ENCODE data around the gene B9D1. TPM values are rescaled to one million over a fixed set of nuclear protein-coding genes. Genes with fewer than 3 reads are reported as not detected.

The B9D1 gene
- total RNA-seq, 1 experiment from 2014 or later: 11.5 TPM

- Histone ChIP-seq H3K36me3 (ENCODE audit: control insufficient read depth, insufficient read depth, low read length) (peaks cover 6% of the 10 kb centered on the region), H3K27me3 (replicated peaks; ENCODE audit: control insufficient read depth, insufficient read depth, low read length) (no peaks in the 10 kb centered on the region), H3K4me3 (ENCODE audit: low read depth, low read length) (no peak overlapping the region), H3K4me1 (no peaks in the 10 kb centered on the region), H3K9me3 (no peaks in the 10 kb centered on the region)
- intact Hi-C loops (cut with micrococcal nuclease; ENCODE audit: unreplicated experiment): no loop called here
- Mint-ChIP-seq H3K4me3 (ENCODE audit: unreplicated experiment) (no peak overlapping the region), H3K27ac (ENCODE audit: unreplicated experiment) (no peak overlapping the region), H3K9me3 (ENCODE audit: unreplicated experiment) (no peaks in the 10 kb centered on the region), H3K36me3 (ENCODE audit: insufficient read depth, unreplicated experiment) (peaks cover 42% of the 10 kb centered on the region), H3K4me1 (ENCODE audit: low read depth, unreplicated experiment) (peaks cover 5% of the 10 kb centered on the region), H3K27me3 (ENCODE audit: insufficient read depth, unreplicated experiment) (no peaks in the 10 kb centered on the region)
- no peak for TF ChIP-seq CTCF (IDR thresholded peaks at IDR 0.05; ENCODE audit: insufficient read depth in 1 of 2, low read depth in 1 of 2, low read length in 1 of 2, severe bottlenecking in 1 of 2, unreplicated experiment in 1 of 2)
- ChIA-PET POLR2A (interaction anchor here (0.6 kb wide), 1 partner anchor 1793 kb away, joined by 5 read pairs; no protein-coding TSS in a partner anchor), CTCF (no interaction called here)
- BruUV-seq (replicated peaks): no TSS peak
- no peak for DNase-seq
These were observed 50.1 kb downstream of the B9D1 start for GRCh38 chr17:19312406-19312805.

- BruUV-seq (replicated peaks): no TSS peak
- no peak for TF ChIP-seq CTCF (IDR thresholded peaks at IDR 0.05; ENCODE audit: insufficient read depth in 1 of 2, low read depth in 1 of 2, low read length in 1 of 2, severe bottlenecking in 1 of 2, unreplicated experiment in 1 of 2)
- DNase-seq: no peak
- intact Hi-C loops (cut with micrococcal nuclease; ENCODE audit: unreplicated experiment): no loop called here
- Histone ChIP-seq H3K36me3 (ENCODE audit: control insufficient read depth, insufficient read depth, low read length) (peaks cover 5% of the 10 kb centered on the region), H3K9me3 (no peaks in the 10 kb centered on the region), H3K4me3 (ENCODE audit: low read depth, low read length) (no peak overlapping the region), H3K27me3 (replicated peaks; ENCODE audit: control insufficient read depth, insufficient read depth, low read length) (no peaks in the 10 kb centered on the region), H3K4me1 (peaks cover under 1% of the 10 kb centered on the region; the same call in 1 of the 2 replicates)
- no peaks in the 10 kb centered on the region for H3K27me3 Mint-ChIP-seq (ENCODE audit: insufficient read depth, unreplicated experiment)
- H3K27ac Mint-ChIP-seq (ENCODE audit: unreplicated experiment): no peak overlapping the region
- no peaks in the 10 kb centered on the region for H3K9me3 Mint-ChIP-seq (ENCODE audit: unreplicated experiment)
- no peak overlapping the region for H3K4me3 Mint-ChIP-seq (ENCODE audit: unreplicated experiment)
- H3K36me3 Mint-ChIP-seq (ENCODE audit: insufficient read depth, unreplicated experiment): peaks cover 35% of the 10 kb centered on the region
- ChIA-PET POLR2A (interaction anchor here (0.6 kb wide), 1 partner anchor 1792 kb away, joined by 5 read pairs; no protein-coding TSS in a partner anchor), CTCF (no interaction called here)
- peaks cover 5% of the 10 kb centered on the region for H3K4me1 Mint-ChIP-seq (ENCODE audit: low read depth, unreplicated experiment)
These were observed 50.9 kb downstream of the B9D1 start for GRCh38 chr17:19311421-19312215.

- Mint-ChIP-seq H3K36me3 (ENCODE audit: insufficient read depth, unreplicated experiment) (peaks cover 34% of the 10 kb centered on the region), H3K27me3 (ENCODE audit: insufficient read depth, unreplicated experiment) (no peaks in the 10 kb centered on the region), H3K27ac (ENCODE audit: unreplicated experiment) (no peak overlapping the region), H3K4me3 (ENCODE audit: unreplicated experiment) (no peak overlapping the region), H3K4me1 (ENCODE audit: low read depth, unreplicated experiment) (peaks cover 5% of the 10 kb centered on the region), H3K9me3 (ENCODE audit: unreplicated experiment) (no peaks in the 10 kb centered on the region)
- peaks cover 4% of the 10 kb centered on the region; the same call in 1 of the 2 replicates for H3K4me1 ChIP-seq
- CTCF ChIA-PET: no interaction called here
- no TSS peak for BruUV-seq (replicated peaks)
- H3K27me3 ChIP-seq (replicated peaks; ENCODE audit: control insufficient read depth, insufficient read depth, low read length): no peaks in the 10 kb centered on the region
- no peak overlapping the region for H3K4me3 ChIP-seq (ENCODE audit: low read depth, low read length)
- intact Hi-C loops (cut with micrococcal nuclease; ENCODE audit: unreplicated experiment): no loop called here
- H3K9me3 ChIP-seq: no peaks in the 10 kb centered on the region
- H3K36me3 ChIP-seq (ENCODE audit: control insufficient read depth, insufficient read depth, low read length): peaks cover 5% of the 10 kb centered on the region
- TF ChIP-seq CTCF (IDR thresholded peaks at IDR 0.05; ENCODE audit: insufficient read depth in 1 of 2, low read depth in 1 of 2, low read length in 1 of 2, severe bottlenecking in 1 of 2, unreplicated experiment in 1 of 2): no peak
- DNase-seq: no peak
- POLR2A ChIA-PET: no interaction called here
These were observed 51.5 kb downstream of the B9D1 start for GRCh38 chr17:19311016-19311415.

Data from Caco-2 (cell line).